ENCODE measurements around the gene SMPD3. TPM values are rescaled to one million over a fixed set of nuclear protein-coding genes. Genes with fewer than 3 reads are reported as not detected.

SMPD3 gene
- total RNA-seq, 1 donor from 2014 or later = 8.8 TPM

DNA sequence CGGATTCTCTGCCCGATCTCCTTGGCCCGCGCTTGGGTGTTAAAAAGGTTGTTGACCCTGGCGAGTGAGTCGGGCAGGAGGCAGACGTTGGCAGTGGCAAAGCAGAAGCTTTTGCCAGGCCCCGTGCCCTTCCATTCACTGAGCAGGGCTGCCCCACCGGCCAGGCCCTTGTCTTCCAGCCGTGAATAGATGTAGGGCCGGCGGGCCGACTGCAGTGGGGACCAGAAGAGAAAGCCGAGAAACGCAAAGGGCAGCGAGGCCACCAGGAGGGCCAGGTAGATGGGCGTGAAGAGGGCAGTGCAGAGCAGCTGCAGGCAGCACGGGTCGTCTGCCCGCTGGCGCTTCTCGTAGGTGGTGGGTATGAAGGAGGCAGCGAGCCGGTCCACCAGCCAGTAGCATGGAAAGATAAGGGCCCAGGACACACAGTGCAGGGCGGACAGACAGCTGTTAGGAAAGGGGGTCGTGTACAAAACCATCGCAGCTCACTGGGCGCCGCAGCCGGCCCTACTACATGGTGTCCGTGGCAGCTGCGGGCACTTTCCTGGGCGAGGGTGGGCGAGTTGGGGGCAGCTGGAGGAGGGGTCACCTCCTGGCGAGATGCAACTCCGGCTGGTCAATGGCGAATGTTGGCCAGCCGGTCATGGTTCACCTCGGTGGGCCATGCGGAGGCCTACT is 76.5 kb downstream of the SMPD3 start:
- intact Hi-C loops (cut with micrococcal nuclease) = no loop called here

DNA sequence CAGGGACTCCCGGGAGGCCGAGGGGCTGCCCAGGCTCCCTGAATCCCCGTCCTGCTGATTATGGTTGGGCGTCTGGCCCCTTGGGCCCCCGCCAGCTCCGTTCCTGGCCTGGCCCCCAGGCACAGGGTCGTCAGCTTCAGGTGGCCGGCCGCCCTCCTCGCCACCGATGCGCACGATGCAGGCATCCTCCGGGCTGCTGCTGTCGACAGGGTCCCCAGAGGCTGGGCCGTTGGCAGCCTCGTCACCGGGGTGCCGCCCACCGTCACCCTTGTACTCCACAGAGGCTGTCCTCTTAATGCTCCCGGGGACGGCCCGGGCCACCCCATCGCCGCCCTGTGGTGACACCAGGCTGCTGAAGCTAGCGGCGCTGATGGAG is 77.0 kb downstream of the SMPD3 start:
- intact Hi-C loops (cut with micrococcal nuclease) = no loop called here

DNA sequence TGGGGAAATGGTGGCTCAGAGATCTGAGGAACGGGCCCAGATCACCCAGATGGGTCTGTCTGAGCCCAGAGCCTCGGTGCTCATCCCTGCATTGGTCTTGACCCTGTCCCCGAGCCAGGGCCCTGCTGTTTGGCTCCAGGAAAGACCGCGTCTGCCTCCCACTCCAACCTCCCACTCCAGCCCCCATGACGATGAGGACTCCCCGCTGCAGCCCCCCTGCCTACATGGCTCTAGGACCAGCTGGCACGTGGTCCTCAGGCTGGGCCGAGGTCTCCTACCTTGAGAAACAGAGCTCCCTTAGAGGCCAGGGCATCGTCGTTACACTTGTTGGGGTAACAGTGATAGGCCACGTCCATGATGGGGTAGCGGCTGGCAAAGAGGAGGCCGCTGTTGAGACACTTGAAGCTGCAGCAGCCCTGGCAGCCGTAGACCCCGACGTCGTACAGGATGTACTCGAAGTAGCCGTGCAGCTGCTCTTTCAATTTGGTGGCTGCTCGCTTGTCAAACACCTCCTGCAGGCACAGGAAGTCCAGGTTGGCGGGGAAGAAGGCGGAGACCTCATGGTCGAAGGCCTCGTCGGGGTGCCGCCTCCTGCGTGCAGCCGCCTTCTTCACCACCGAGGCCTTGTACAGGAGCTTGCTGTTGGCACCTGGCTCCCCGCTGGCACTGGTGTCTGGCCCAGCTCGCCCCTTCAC is 77.6 kb downstream of the SMPD3 start:
- intact Hi-C loops (cut with micrococcal nuclease) = no loop called here

DNA sequence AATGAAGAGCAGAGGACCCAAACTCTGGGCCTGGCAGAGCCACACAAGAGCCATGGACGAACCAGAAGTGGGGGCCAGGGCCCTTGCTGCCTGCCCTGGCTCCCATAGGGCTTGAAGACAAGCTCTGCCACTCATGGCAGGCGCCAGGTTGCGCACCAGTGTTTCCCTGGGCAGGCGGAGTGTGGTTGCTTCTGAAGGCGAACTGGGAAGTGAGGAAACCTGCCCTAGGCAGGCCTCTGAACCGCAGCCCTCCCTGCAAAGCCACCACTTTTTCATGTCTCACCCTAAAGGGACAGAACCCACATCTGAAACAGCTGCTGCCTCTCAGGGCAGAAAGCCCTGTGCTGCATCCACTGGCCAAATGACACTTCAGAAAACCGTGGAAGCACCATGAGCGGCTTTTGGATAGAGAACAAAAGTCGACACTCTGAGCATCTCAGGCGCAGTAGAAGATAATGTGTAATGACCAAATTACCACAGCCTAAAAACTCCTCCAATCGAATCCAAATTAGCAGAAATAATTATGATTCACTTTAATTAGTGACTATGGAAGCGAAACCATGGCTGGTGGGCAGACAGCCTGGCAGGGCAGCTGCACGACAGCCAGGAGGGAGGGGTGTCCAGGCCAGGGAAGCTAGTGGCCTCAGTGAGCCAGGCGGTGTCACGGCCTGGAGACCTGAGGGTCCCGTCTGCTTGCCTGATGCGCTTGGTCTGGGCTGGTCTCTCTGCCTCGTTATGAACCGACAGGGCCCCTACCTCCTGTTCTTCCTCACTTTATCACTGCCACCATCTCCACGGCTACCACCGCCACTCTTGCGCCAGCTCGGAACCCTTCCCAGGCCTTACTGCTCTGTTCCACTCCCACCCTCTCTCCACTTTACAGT is 78.4 kb downstream of the SMPD3 start:
- intact Hi-C loops (cut with micrococcal nuclease) = loop anchor here (2.0 to 5.0 kb wide), 3 partner anchors 32 to 77 kb away; partner anchors contain the start of gene SMPD3

DNA sequence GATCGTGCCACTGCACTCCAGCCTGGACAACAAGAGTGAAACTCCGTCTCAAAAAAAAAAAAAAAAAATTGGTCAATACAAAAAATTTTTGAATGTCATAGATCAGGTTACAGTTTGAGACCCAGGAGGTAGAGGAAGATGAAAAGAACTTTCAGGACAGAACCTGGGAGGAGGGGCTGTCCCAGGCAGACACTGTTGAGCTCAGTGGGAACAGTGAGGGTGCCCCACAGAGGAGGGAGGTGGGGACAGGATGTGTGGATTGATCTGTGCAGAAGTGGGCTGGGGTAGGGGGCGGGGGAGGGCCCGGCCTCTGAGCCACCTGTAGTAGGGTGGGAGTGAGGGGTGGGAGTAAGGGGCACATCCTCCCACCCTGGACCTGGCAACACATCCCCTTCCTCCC is 79.1 kb downstream of the SMPD3 start:
- intact Hi-C loops (cut with micrococcal nuclease) = loop anchor here (2.0 to 5.0 kb wide), 3 partner anchors 33 to 78 kb away; partner anchors contain the start of gene SMPD3

DNA sequence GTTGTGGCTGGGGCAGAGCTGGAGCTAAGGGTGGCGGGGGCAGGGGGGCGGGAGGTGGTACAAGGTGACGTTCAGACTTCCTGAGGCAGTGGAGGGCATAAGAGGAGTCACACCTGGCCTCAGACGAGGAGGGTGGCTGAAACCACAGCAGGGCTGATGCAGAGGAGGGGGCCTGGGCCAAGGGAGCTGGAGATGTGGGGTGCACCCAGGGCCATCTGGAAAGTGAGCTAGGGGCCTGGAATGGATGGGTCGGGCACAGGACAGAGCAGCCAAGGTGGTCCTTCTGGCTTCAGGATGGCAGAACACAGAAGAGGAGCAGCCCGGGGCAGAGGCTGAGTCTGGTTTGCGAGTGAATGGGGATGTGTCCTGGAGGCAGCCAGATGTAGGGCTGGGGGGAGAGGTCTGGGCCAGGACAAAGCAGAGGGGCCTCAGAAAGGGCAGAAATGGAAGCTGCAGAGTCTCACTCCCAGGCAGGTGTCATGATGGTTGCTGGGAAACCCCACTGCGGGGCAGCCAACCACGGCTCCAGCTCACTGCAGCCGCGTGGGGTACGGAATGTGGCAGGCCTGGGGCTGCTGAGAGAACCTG is 79.9 kb downstream of the SMPD3 start:
- intact Hi-C loops (cut with micrococcal nuclease) = loop anchor here (2.0 to 5.0 kb wide), 3 partner anchors 34 to 79 kb away; partner anchors contain the start of gene SMPD3

DNA sequence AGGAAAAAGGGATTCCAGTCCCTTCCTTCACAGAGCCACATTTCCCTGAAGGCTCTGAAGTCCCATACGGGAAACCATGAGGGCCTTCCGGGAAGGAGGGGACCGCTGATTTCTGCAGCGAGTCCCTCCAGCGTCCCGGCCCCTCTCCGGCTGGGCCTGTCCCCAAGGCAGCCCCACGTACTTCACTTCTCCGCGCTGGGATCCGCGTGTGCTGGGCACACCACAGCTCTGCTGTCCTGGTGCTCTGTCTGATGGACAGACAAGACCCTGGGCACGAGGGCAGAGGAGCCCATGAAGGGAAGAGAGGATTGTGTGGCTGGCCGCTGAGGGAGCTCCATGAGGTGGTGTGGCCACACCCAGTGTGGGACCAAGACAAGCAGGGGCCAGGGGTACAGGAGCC is 80.4 kb downstream of the SMPD3 start:
- intact Hi-C loops (cut with micrococcal nuclease) = loop anchor here (1.0 to 5.0 kb wide), 5 partner anchors 12 to 142 kb away; partner anchors contain the start of gene SMPD3

DNA sequence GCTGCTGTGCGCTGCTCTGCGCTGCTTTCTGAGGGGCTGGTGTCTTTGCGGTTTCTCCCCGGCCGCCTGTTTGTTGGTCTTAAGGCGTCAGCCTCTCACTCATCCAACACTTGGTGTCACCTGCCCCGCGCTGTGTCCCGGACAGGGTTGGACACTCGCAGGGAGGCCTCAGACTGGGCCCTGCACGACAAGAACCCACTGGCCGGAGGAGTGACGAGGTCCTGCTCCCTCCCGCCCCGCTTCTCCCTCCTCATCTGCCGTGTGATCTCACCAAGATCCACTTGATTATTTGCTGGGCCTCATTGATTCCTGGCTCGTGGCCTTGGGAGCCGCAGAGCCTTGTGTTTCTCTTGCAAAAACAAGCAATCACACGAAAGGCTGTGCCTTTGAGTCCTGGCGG is 80.9 kb downstream of the SMPD3 start:
- intact Hi-C loops (cut with micrococcal nuclease) = loop anchor here (1.0 to 5.0 kb wide), 4 partner anchors 11 to 143 kb away; partner anchors contain the start of gene SMPD3

DNA sequence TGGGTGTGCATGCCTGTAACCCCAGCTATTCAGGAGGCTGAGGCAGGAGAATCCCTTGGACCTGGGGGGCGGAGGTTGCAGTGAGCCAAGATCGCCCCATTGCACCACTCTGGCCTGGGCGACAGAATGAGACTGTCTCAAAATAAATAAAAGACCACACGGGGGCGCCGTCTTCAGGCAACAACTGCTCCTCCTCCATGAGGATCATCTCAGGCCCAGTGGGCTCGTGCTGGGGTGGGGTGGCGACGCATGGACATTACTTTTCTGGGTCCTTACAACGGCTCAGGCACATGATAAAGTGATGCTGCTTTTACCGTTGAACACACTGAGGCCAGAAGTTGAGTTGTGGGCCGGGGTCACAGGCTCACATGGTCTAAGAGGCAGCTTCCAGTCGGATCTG is 81.3 kb downstream of the SMPD3 start:
- intact Hi-C loops (cut with micrococcal nuclease) = loop anchor here (1.0 to 5.0 kb wide), 4 partner anchors 11 to 143 kb away; partner anchors contain the start of gene SMPD3

DNA sequence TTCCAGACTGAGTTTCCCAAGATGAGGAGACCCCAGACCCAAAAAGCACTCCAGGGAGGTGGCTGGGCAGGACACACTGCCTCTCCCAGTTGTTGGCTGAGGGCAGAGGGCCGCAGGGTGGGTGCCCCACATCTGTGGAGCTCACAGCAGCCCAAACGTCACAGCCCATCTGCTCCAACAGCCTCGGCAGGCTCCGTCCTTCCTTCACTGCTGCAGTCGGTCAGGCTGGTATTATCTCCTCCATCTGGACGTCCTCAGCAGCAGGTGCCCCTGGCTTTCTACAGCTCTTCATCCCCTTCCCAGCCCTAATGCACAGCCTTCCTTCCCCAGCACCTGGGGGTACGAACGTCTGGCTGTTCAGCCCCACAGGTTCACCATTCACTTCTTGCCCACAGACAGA is 82.2 kb downstream of the SMPD3 start:
- intact Hi-C loops (cut with micrococcal nuclease) = loop anchor here (5.0 kb wide), 2 partner anchors 36 to 81 kb away; partner anchors contain the start of gene SMPD3

DNA sequence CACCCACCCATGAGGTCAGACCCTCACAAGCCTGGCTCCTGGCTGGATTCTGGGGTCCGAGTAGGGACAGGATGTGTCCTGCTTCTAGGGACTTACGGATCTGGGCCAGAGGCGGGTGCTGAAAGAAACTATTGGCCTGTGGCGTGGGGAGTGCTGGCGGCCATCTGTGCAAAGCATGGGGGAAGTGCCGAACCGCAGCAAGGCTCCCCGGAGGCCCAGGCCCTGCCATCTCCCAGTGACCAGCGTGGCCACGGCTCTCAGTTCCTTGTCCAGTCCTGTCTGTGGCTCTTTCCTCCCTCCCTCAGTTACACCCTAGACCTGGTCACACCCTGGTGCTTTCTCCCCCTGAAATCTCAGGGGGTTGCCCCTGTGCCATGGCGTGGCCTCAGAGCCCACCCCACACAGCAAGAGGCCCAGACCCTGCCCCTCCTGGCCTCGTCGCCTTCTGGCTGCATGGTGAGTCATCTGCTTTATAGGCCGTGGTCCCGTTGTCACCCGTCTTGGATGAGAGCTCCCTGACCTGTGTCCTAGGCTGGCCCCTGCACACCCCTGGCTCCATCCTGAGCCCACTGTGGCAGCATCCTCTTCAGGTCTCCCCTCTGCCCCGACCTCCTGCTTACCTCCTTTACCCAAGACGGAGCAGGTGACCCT is 83.0 kb downstream of the SMPD3 start:
- intact Hi-C loops (cut with micrococcal nuclease) = loop anchor here (5.0 kb wide), 2 partner anchors 37 to 82 kb away; partner anchors contain the start of gene SMPD3

DNA sequence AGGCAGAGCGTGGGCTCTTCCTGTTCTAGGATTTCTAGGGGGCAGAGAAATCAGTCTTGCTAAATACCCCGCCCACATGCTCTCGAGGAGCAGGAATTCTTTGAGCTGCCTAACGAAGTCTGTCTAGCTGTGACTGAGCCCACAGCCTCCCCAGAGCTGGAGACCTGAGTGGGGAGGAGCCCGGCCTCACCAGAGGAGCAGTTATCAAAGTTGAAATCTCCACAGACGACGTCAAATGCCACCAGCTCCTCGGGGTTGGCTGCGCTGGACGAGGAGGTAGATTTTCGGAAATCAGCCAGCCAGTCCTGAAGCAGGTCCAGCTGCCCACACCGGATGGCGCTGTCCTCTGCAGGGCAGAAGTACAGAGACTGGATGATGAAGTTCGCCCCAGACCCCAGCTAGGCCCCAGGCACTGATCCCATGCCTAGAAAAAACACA is 83.7 kb downstream of the SMPD3 start:
- intact Hi-C loops (cut with micrococcal nuclease) = no loop called here

DNA sequence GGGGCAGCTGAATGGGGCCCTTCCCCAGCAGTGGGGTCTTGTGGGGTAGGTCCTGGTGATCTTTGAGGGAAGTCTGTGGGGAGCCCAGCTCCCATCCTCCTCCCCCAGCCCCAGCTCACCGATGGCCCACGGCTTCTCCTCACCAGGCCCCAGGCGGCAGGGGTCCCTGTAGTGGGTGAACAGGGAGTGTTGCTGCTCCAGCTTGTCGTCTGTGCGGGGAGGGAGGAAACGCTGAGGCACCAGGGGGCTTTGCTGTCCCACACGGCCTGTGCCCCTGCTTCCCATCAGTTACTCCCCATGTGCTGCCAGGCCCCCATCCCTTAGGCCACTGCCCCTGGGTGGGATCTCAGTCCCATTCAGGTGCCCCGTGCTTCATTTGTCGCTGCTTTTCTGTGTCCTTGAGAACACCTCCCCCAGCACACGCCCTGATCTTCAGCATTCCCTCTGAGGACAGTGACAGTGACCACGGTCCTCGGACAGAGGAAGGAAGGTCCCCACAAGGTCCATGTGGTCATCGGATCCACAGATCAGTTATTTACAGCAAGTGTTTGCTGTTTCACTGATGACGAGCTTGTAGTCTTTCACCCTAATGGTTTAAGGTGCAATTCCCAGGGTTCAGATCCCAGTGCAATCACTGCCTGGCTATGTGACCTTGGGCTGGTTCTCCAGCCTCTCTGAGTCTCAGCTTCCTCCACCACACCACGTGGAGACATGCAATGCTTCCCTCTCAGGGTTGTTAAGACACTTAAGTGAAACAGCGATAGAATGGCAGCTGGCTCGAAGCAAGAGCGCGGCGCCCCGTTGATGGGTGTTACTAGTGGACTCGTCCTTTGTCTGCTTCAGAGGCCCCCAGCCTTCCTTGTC is 84.4 kb downstream of the SMPD3 start:
- intact Hi-C loops (cut with micrococcal nuclease) = no loop called here

DNA sequence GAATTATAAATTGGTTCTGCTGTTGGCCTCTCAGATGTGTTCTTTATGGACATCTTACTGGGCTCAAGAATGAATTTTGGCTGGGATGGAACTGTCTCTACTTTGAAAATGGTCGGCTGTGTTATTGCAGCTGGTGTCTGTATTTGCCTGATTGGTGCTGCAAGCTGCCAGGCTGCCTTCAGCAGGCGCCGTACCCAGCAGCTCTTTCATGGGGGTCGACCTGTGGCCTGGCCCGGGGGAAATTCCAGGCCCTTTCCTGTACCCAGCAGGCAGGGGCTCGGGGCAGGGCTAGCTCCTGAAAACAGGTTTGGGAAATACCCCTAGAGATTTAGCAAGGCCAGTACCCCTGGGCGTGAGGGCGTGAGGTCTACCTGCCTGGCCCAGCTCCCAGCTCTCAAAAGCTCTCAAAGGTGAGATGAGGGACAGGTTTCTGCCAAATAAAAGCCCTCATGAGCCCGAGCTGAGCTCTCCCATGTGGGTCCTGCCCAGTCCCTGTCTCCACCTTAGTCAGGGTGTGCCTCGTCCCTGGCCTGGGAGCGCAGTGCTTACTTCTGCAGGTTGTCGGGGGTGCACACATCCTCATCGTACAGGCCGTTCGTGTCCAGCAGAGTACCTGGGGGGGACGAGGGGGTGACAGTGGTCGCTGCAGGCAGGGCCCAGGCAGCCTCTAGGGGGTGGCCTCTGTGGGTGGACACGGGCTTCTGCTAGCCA is 85.2 kb downstream of the SMPD3 start:
- intact Hi-C loops (cut with micrococcal nuclease) = no loop called here

DNA sequence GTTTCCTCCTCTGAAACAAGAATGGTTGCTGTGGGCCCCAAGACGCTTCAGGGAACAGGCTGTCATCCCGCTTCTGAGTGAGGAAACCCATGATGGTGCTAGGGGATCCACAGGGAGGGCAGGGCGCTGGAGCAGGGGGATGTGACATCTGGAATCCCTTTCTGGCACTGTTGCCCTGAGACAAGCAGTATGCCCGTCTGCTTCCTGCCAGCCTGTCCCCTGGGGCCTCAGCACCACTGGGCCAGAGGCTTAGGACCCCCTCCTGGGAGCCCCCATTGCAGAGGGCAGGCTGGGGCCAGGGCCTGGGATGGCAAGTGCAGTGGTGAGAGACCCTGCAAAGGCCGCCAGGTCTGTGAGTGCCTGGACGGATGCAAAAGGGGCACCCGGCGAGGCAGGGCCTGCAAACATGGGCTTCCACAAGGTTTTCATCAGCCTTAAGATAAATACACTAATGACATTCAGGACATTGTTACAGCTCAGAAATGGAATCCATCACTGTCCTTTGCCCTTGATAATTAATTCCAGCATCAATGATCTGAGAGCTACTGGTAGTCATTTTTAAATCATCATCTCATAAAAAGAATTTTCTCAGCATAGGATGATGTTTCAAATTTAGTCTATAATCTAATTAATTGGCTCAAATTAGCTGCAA is 85.9 kb downstream of the SMPD3 start:
- intact Hi-C loops (cut with micrococcal nuclease) = no loop called here

DNA sequence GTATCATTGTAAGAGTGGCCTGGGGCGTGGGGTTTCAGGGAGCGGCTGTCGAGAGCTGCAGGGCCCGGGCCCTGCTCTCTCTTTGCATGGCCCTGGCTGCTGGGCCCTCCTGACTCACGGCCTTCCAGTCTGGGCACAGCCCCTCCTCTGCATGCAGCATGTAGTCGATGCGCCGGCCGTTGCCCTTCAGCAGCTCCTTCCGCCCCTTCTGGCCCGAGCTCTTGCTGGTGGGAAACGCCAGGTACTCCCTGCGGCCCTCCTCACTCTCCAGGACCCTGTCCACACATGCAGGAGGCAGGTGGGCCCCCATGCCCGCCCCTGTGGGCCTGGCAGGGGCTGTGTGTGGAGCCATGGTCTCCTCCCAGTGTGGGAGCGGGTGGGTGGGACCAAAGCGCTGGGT is 86.8 kb downstream of the SMPD3 start:
- intact Hi-C loops (cut with micrococcal nuclease) = no loop called here

DNA sequence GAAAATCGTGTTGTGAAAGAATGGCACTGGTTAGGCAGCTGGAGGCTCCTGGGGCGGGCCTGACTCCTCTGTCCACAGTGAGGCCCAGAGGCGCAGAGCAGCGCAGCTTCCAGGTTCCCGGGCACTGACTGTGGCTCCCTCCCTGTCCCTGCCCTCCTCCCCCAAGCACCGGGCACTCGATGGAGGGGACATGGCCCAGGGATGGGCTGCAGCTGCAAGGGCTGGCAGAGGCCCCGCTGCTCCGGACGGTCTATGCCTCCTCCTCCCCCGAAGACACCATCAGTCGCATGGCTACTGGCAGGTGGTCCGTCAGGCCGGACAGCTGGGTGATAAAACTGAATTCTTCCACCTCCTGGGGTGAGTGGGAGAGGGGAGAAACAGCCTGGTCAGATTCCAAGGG is 87.4 kb downstream of the SMPD3 start:
- intact Hi-C loops (cut with micrococcal nuclease) = no loop called here

DNA sequence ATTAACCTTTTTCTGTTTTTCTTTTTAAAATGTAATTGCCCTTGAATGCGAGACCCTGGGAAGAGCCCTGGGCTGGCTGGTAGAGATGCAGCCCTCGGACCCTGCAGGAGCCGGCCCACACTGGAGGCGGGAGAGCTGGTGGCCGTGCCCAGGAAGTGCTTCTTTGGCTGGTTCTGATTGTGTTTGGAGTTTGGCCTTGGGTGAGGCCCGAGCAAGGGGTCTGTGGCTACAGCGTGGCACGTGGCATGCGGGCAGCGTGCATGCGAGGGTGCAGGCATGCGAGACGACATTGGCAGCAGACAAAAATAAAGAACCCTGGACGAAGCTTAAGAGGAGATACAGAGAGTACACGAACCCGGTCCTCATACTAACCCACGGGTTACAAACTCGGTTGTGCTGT is 87.8 kb downstream of the SMPD3 start:
- intact Hi-C loops (cut with micrococcal nuclease) = no loop called here

Data from T-helper 1 cell treated with Interleukin-12 subunit alpha and Interleukin-12 subunit beta and Interleukin-4 antibody, amounts not matched to agents 30 ng/mL and 1 ng/mL, for 36 hours (primary cell).